ENCODE measurements around the gene ENO4. TPM values are rescaled to one million over a fixed set of nuclear protein-coding genes. Genes with fewer than 3 reads are reported as not detected.

ENO4 gene
- total RNA-seq, 1 experiment from 2014 or later, result not detected

DNA sequence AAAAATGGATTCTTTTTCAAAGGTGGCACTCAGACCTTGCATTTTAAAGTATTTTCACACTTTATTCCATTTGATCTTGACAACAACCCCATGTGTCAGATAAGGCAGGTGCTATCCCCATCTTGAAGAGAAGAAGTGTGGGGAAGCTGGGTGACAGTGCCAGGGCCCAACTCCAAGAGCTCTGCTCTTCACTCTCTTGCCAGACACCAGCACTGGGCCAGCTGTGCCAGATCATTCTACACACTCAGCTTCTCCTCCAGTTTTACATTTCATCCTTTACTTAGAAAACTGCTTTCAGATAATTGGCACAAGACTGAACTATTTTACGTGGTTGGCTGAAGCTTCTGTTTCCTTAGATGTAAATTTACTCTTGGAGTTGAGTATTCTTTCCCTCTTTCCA is 64.4 kb downstream of the ENO4 start:
- Histone ChIP-seq H3K4me3 (ENCODE audit: low read depth, low read length) (no peak overlapping the region), H3K9me3 (no peaks in the 10 kb centered on the region), H3K27me3 (replicated peaks; ENCODE audit: control insufficient read depth, insufficient read depth, low read length) (no peaks in the 10 kb centered on the region), H3K4me1 (no peaks in the 10 kb centered on the region), H3K36me3 (ENCODE audit: control insufficient read depth, insufficient read depth, low read length) (peaks cover 4% of the 10 kb centered on the region; the same call in 1 of the 2 replicates)
- H3K27ac Mint-ChIP-seq (ENCODE audit: unreplicated experiment), result no peak overlapping the region
- DNase-seq, result no peak
- no peaks in the 10 kb centered on the region for H3K27me3 Mint-ChIP-seq (ENCODE audit: insufficient read depth, unreplicated experiment)
- no TSS peak for BruUV-seq (replicated peaks)
- no peaks in the 10 kb centered on the region for H3K4me1 Mint-ChIP-seq (ENCODE audit: low read depth, unreplicated experiment)
- H3K36me3 Mint-ChIP-seq (ENCODE audit: insufficient read depth, unreplicated experiment), result peaks cover 58% of the 10 kb centered on the region
- TF ChIP-seq, protein P1, sequence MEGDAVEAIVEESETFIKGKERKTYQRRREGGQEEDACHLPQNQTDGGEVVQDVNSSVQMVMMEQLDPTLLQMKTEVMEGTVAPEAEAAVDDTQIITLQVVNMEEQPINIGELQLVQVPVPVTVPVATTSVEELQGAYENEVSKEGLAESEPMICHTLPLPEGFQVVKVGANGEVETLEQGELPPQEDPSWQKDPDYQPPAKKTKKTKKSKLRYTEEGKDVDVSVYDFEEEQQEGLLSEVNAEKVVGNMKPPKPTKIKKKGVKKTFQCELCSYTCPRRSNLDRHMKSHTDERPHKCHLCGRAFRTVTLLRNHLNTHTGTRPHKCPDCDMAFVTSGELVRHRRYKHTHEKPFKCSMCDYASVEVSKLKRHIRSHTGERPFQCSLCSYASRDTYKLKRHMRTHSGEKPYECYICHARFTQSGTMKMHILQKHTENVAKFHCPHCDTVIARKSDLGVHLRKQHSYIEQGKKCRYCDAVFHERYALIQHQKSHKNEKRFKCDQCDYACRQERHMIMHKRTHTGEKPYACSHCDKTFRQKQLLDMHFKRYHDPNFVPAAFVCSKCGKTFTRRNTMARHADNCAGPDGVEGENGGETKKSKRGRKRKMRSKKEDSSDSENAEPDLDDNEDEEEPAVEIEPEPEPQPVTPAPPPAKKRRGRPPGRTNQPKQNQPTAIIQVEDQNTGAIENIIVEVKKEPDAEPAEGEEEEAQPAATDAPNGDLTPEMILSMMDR (IDR thresholded peaks at IDR 0.05; ENCODE audit: insufficient read depth in 1 of 2, low read depth in 1 of 2, low read length in 1 of 2, severe bottlenecking in 1 of 2, unreplicated experiment in 1 of 2), result no peak
- ChIA-PET POLR2A (no interaction called here), CTCF (no interaction called here)
- H3K4me3 Mint-ChIP-seq (ENCODE audit: unreplicated experiment), result no peak overlapping the region
- intact Hi-C loops (cut with micrococcal nuclease; ENCODE audit: unreplicated experiment), result no loop called here
- H3K9me3 Mint-ChIP-seq (ENCODE audit: unreplicated experiment), result no peaks in the 10 kb centered on the region

DNA sequence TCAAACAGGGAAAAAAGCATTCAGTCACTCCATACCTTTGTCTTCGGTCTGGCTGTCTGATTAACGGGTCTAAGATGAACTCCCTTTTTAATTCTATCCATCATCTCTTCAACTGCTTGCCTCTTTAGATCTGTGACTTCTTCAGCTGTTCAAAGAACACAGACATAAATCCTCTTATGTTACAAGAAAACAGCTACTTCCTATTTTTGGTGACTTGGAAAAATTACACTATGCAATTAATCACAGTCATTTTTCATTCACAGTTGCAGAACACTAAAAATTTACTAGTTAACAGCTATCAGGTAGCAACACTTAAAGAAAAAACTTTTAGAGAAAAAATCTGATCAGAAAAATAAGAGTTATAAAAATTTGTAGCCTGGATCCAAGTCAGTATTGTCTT is 66.0 kb downstream of the ENO4 start:
- no peaks in the 10 kb centered on the region for H3K27me3 ChIP-seq (replicated peaks; ENCODE audit: control insufficient read depth, insufficient read depth, low read length)
- H3K27me3 Mint-ChIP-seq (ENCODE audit: insufficient read depth, unreplicated experiment), result no peaks in the 10 kb centered on the region
- intact Hi-C loops (cut with micrococcal nuclease; ENCODE audit: unreplicated experiment), result no loop called here
- ChIA-PET POLR2A (no interaction called here), CTCF (no interaction called here)
- no peaks in the 10 kb centered on the region for H3K4me1 Mint-ChIP-seq (ENCODE audit: low read depth, unreplicated experiment)
- H3K4me1 ChIP-seq, result no peaks in the 10 kb centered on the region
- H3K36me3 ChIP-seq (ENCODE audit: control insufficient read depth, insufficient read depth, low read length), result peaks cover 5% of the 10 kb centered on the region
- no peaks in the 10 kb centered on the region for H3K9me3 ChIP-seq
- no peak for DNase-seq
- peaks cover 71% of the 10 kb centered on the region for H3K36me3 Mint-ChIP-seq (ENCODE audit: insufficient read depth, unreplicated experiment)
- no peak overlapping the region for H3K4me3 Mint-ChIP-seq (ENCODE audit: unreplicated experiment)
- no TSS peak for BruUV-seq (replicated peaks)
- TF ChIP-seq, protein P1 (IDR thresholded peaks at IDR 0.05; ENCODE audit: insufficient read depth in 1 of 2, low read depth in 1 of 2, low read length in 1 of 2, severe bottlenecking in 1 of 2, unreplicated experiment in 1 of 2), result no peak
- no peaks in the 10 kb centered on the region for H3K9me3 Mint-ChIP-seq (ENCODE audit: unreplicated experiment)
- no peak overlapping the region for H3K27ac Mint-ChIP-seq (ENCODE audit: unreplicated experiment)
- no peak overlapping the region for H3K4me3 ChIP-seq (ENCODE audit: low read depth, low read length)

DNA sequence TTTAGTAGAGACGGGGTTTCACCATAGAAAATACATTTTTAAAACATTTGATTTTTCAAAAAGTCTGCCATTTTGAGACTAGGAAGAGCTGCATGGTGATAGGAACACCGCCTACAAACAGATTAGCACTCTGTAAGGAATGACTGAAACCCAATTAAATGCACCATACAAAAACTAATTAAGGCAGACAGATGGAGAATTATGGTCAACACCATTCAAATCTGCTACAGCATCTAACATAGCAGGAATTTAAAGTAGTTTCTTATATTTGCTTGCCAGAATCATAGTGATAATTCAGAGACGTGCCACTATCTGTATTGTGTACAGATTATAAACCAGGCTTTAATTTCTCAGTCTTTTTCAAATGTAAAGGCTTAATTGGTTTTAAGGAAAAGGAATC is 68.2 kb downstream of the ENO4 start:
- Mint-ChIP-seq H3K27ac (ENCODE audit: unreplicated experiment) (no peak overlapping the region), H3K27me3 (ENCODE audit: insufficient read depth, unreplicated experiment) (no peaks in the 10 kb centered on the region), H3K9me3 (ENCODE audit: unreplicated experiment) (no peaks in the 10 kb centered on the region), H3K36me3 (ENCODE audit: insufficient read depth, unreplicated experiment) (peaks cover 71% of the 10 kb centered on the region), H3K4me1 (ENCODE audit: low read depth, unreplicated experiment) (no peaks in the 10 kb centered on the region), H3K4me3 (ENCODE audit: unreplicated experiment) (no peak overlapping the region)
- TF ChIP-seq, protein P1 (IDR thresholded peaks at IDR 0.05; ENCODE audit: insufficient read depth in 1 of 2, low read depth in 1 of 2, low read length in 1 of 2, severe bottlenecking in 1 of 2, unreplicated experiment in 1 of 2), result no peak
- intact Hi-C loops (cut with micrococcal nuclease; ENCODE audit: unreplicated experiment), result no loop called here
- DNase-seq, result no peak
- no peaks in the 10 kb centered on the region for H3K27me3 ChIP-seq (replicated peaks; ENCODE audit: control insufficient read depth, insufficient read depth, low read length)
- ChIA-PET POLR2A (no interaction called here), CTCF (no interaction called here)
- peaks cover 3% of the 10 kb centered on the region for H3K36me3 ChIP-seq (ENCODE audit: control insufficient read depth, insufficient read depth, low read length)
- H3K4me1 ChIP-seq, result no peaks in the 10 kb centered on the region
- H3K9me3 ChIP-seq, result no peaks in the 10 kb centered on the region
- no peak overlapping the region for H3K4me3 ChIP-seq (ENCODE audit: low read depth, low read length)
- BruUV-seq (replicated peaks), result no TSS peak
